Liver (tissue), 9 donors: Measurements from ENCODE around the gene PSMA5. TPM values are rescaled to one million over a fixed set of nuclear protein-coding genes. Genes with fewer than 3 reads are reported as not detected.

Experiments
- DNase-seq: peaks from one replicate; pipeline ENCODE4 v3.0.0-alpha.2; 2017; ENCODE audit warnings: low spot score
- H3K27ac ChIP-seq, 2 donors: one replicate each; pipeline ENCODE4 v1.7.0; 2013; ENCODE audit warnings: inconsistent platforms in 2 of 2, low read length in 2 of 2, control low read depth in 1 of 2, low read depth in 1 of 2, mild to moderate bottlenecking in 1 of 2
- H3K27me3 ChIP-seq, 4 donors: one replicate each; pipeline versions ENCODE4 v1.6.1 to v1.7.0; 2013; ENCODE audit warnings: low read length in 3 of 4, inconsistent platforms in 1 of 4, mild to moderate bottlenecking in 1 of 4, moderate library complexity in 1 of 4; ENCODE audit not compliant: control insufficient read depth in 4 of 4, insufficient read depth in 4 of 4
- H3K36me3 ChIP-seq, 4 donors: one replicate each; pipeline versions ENCODE4 v1.6.1 to v1.7.0; 2013; ENCODE audit warnings: low read length in 3 of 4, mild to moderate bottlenecking in 3 of 4, low read depth in 1 of 4, moderate library complexity in 1 of 4; ENCODE audit not compliant: control insufficient read depth in 4 of 4, insufficient read depth in 3 of 4
- H3K4me1 ChIP-seq, 4 donors: one replicate each; pipeline versions ENCODE4 v1.6.1 to v1.7.0; 2013; ENCODE audit warnings: low read length in 3 of 4, mild to moderate bottlenecking in 3 of 4, moderate library complexity in 1 of 4; ENCODE audit not compliant: control insufficient read depth in 4 of 4, insufficient read depth in 4 of 4
- H3K4me3 ChIP-seq, 3 donors: one replicate each; pipeline versions ENCODE4 v1.6.1 to v1.7.0; 2013; ENCODE audit warnings: low read length in 3 of 3, control low read depth in 1 of 3, low read depth in 1 of 3, mild to moderate bottlenecking in 1 of 3
- H3K9ac ChIP-seq, 2 donors: one replicate each; pipeline ENCODE4 v1.7.0; 2013; ENCODE audit warnings: low read length in 2 of 2, mild to moderate bottlenecking in 2 of 2, moderate library complexity in 2 of 2, control low read depth in 1 of 2, low read depth in 1 of 2
- H3K9me3 ChIP-seq, 4 donors: one replicate each; pipeline versions ENCODE4 v1.6.1 to v1.7.0; 2013; ENCODE audit warnings: low read length in 3 of 4; ENCODE audit not compliant: control insufficient read depth in 4 of 4
- CTCF ChIP-seq: fragments of 150-350 bp; IDR thresholded peaks from 2 replicates; pipeline ENCODE4 v1.5.1; 2017; ENCODE audit warnings: improper control_type of control experiment, low read depth, low read length; ENCODE audit not compliant: missing input control
- EGR1 ChIP-seq, 2 donors: IDR thresholded peaks; 2 replicates each; pipeline ENCODE4 v1.6.1; 2016 to 2018; ENCODE audit warnings: antibody characterized with exemption in 2 of 2, low read depth in 2 of 2
- FOXA1 ChIP-seq: IDR thresholded peaks from 2 replicates; pipeline ENCODE4 v1.6.1; 2016; ENCODE audit warnings: antibody characterized with exemption
- FOXA2 ChIP-seq: IDR thresholded peaks from 2 replicates; pipeline ENCODE4 v1.6.1; 2016; ENCODE audit warnings: antibody characterized with exemption
- GABPA ChIP-seq, 2 donors: IDR thresholded peaks in 1 of 2; conservative IDR thresholded peaks in 1 of 2; 2 replicates each; pipeline ENCODE4 v1.6.1; 2016; ENCODE audit warnings: antibody characterized with exemption in 2 of 2, mild to moderate bottlenecking in 1 of 2, moderate library complexity in 1 of 2
- HNF4A ChIP-seq, 2 donors: conservative IDR thresholded peaks; 2 replicates each; pipeline ENCODE4 v1.6.1; 2016; ENCODE audit warnings: antibody characterized with exemption in 2 of 2, mild to moderate bottlenecking in 2 of 2
- HNF4G ChIP-seq: IDR thresholded peaks from 2 replicates; pipeline ENCODE4 v1.6.1; 2016; ENCODE audit warnings: antibody characterized with exemption
- JUND ChIP-seq, 2 donors: IDR thresholded peaks; 2 replicates each; pipeline ENCODE4 v1.6.1; 2016; ENCODE audit warnings: antibody characterized with exemption in 2 of 2
- MAX ChIP-seq: IDR thresholded peaks from 2 replicates; pipeline ENCODE4 v1.6.1; 2016; ENCODE audit warnings: antibody characterized with exemption
- NR2F2 ChIP-seq: IDR thresholded peaks from 2 replicates; pipeline ENCODE4 v1.6.1; 2016; ENCODE audit warnings: antibody characterized with exemption
- RAD21 ChIP-seq, 2 donors: IDR thresholded peaks; 2 replicates each; pipeline ENCODE4 v1.6.1; 2016; ENCODE audit warnings: antibody characterized with exemption in 2 of 2, mild to moderate bottlenecking in 2 of 2
- REST ChIP-seq: IDR thresholded peaks from 2 replicates; pipeline ENCODE4 v1.6.1; 2016; ENCODE audit warnings: antibody characterized with exemption, mild to moderate bottlenecking
- RXRA ChIP-seq, 2 donors: IDR thresholded peaks; 2 replicates each; pipeline ENCODE4 v1.6.1; 2017 to 2018; ENCODE audit warnings: antibody characterized with exemption in 2 of 2, mild to moderate bottlenecking in 1 of 2
- SP1 ChIP-seq: IDR thresholded peaks from 2 replicates; pipeline ENCODE4 v1.6.1; 2018; ENCODE audit warnings: antibody characterized with exemption, mild to moderate bottlenecking
- TAF1 ChIP-seq: conservative IDR thresholded peaks from 2 replicates; pipeline ENCODE4 v1.6.1; 2016; ENCODE audit warnings: antibody characterized with exemption, mild to moderate bottlenecking
- YY1 ChIP-seq: IDR thresholded peaks from 2 replicates; pipeline ENCODE4 v1.6.1; 2016; ENCODE audit warnings: antibody characterized with exemption, mild to moderate bottlenecking
- ZBTB33 ChIP-seq: IDR thresholded peaks from 2 replicates; pipeline ENCODE4 v1.6.1; 2016; ENCODE audit warnings: antibody characterized with exemption
- WGBS: extraction: QIAGEN DNeasy Blood & Tissue Kit; methylation state at CpG from one replicate; pipeline ENCODE4 v1.1.7; 2013; 5-methylcytosine and 5-hydroxymethylcytosine counted together
- polyA plus RNA-seq, 2 donors: library from polyadenylated mRNA; stranded (reverse) in 1 of 2; unstranded in 1 of 2; fragments of 200-250 nt in 1 of 2; fragments of >200 nt in 1 of 2; fragmentation: Nextera tagmentation in 1 of 2; extraction: Ambion mirVana in 1 of 2; gene quantifications; one replicate each; pipeline versions ENCODE4 v1.2.1 to v1.2.3, GENCODE V29; 2013 to 2015
- total RNA-seq, 2 donors: library from RNA; depleted of rRNA; stranded (reverse); fragments of >200 nt; gene quantifications; one replicate each; pipeline ENCODE4 v1.2.3, GENCODE V29; 2014
- donor health status: healthy.
- donor health status: healthy.
- donor health status: healthy.
- donor health status: healthy.
- donor health status: healthy.

Gene PSMA5
- total and polyA plus RNA-seq, 4 donors = 26.3 to 88.6 (median 67.9) TPM

- no peak overlapping the region for H3K27ac ChIP-seq
- peaks cover 16 to 82% (median 68%) of the 10 kb centered on the region in 4 donors for H3K36me3 ChIP-seq
- no peak for DNase-seq
- H3K9me3 ChIP-seq = no peaks in the 10 kb centered on the region
- TF ChIP-seq ZBTB33 (no peak), RXRA (IDR thresholded peaks at IDR 0.05) (no peak), FOXA2 (no peak), HNF4G (no peak), GABPA (IDR thresholded peaks at IDR 0.05 in 1 of 2, conservative IDR thresholded peaks at IDR 0.05 in 1 of 2) (no peak), CTCF (no peak), HNF4A (conservative IDR thresholded peaks at IDR 0.05) (no peak), EGR1 (IDR thresholded peaks at IDR 0.05; ENCODE audit: low read depth in 2 of 2) (no peak), MAX (no peak), JUND (IDR thresholded peaks at IDR 0.05) (no peak), TAF1 (no peak), NR2F2 (no peak), FOXA1 (no peak), YY1 (no peak)
- no peak overlapping the region for H3K4me3 ChIP-seq
- WGBS = 93% methylated on average over 2 of the region's 2 CpGs
- H3K9ac ChIP-seq = no peak overlapping the region
- H3K4me1 ChIP-seq = no peaks in the 10 kb centered on the region
- no peaks in the 10 kb centered on the region for H3K27me3 ChIP-seq
Observed at GRCh38 chr1:109412551-109412950, 13.7 kb downstream of the PSMA5 start.

GRCh38 chr1:109404838-109405237 lies 21.4 kb downstream of the PSMA5 start:
- Histone ChIP-seq H3K9ac (no peak overlapping the region), H3K4me3 (no peak overlapping the region), H3K27ac (peak overlapping the region in 1 of 2 donors; percentile 7), H3K36me3 (peaks cover 6 to 72% (median 44%) of the 10 kb centered on the region in 4 donors), H3K27me3 (no peaks in the 10 kb centered on the region), H3K9me3 (no peaks in the 10 kb centered on the region), H3K4me1 (no peaks in the 10 kb centered on the region)
- DNase-seq = no peak
- no peak for TF ChIP-seq FOXA2
- TF ChIP-seq HNF4G = no peak
- TF ChIP-seq RXRA (IDR thresholded peaks at IDR 0.05) = no peak
- no peak for TF ChIP-seq MAX
- no peak for TF ChIP-seq CTCF
- no peak for TF ChIP-seq SP1
- no peak for TF ChIP-seq ZBTB33
- no peak for TF ChIP-seq GABPA (IDR thresholded peaks at IDR 0.05 in 1 of 2, conservative IDR thresholded peaks at IDR 0.05 in 1 of 2)
- TF ChIP-seq NR2F2 = no peak
- no peak for TF ChIP-seq RAD21 (IDR thresholded peaks at IDR 0.05)
- TF ChIP-seq REST = no peak
- no peak for TF ChIP-seq YY1
- TF ChIP-seq HNF4A (conservative IDR thresholded peaks at IDR 0.05) = no peak
- TF ChIP-seq FOXA1 = no peak
- no peak for TF ChIP-seq JUND (IDR thresholded peaks at IDR 0.05)
- WGBS = 82% methylated on average over 4 of the region's 4 CpGs
